ENCODE measurements around the gene APBA1. TPM values are rescaled to one million over a fixed set of nuclear protein-coding genes. Genes with fewer than 3 reads are reported as not detected.

Gene APBA1
- polyA plus RNA-seq, 1 donor (not counting 4 experiments of a cell fraction or from before 2014, with no cell fraction given): 0.66 TPM

- Histone ChIP-seq H3K9me3 (ENCODE audit: control insufficient read depth, low read depth, low read length) (no peaks in the 10 kb centered on the region), H3K4me2 (ENCODE audit: control insufficient read depth, extremely low read depth, insufficient read depth, low read depth, low read length) (no peak overlapping the region), H3K27me3 (ENCODE audit: control insufficient read depth, extremely low read depth, insufficient read depth, low read length) (no peaks in the 10 kb centered on the region), H2AFZ (ENCODE audit: control insufficient read depth, low read length) (no peak overlapping the region), H4K20me1 (ENCODE audit: control insufficient read depth, extremely low read depth, insufficient read depth, low read length) (no peaks in the 10 kb centered on the region), H3K27ac (ENCODE audit: control insufficient read depth, insufficient read depth, low read length) (no peak overlapping the region), H3K9me1 (ENCODE audit: control insufficient read depth, extremely low read depth, insufficient read depth, low read length) (no peaks in the 10 kb centered on the region), H3K9ac (ENCODE audit: control insufficient read depth, extremely low read depth, insufficient read depth, low read length) (no peak overlapping the region), H3K79me2 (ENCODE audit: control insufficient read depth, insufficient read depth, low read length) (no peaks in the 10 kb centered on the region), H3K4me1 (ENCODE audit: control insufficient read depth, extremely low read depth, insufficient read depth, low read length) (peaks cover 9% of the 10 kb centered on the region), H3K36me3 (ENCODE audit: control insufficient read depth in 2 of 2, extremely low read depth in 1 of 2, insufficient read depth in 2 of 2, low read length in 2 of 2) (no peaks in the 10 kb centered on the region), H3K4me3 (ENCODE audit: control insufficient read depth in 2 of 3, extremely low read depth in 1 of 3, insufficient read depth in 2 of 3, low read depth in 1 of 3, low read length in 3 of 3) (no peak overlapping the region)
- DNase-seq (ENCODE audit: low read depth, low spot score): no peak
- dilution Hi-C loops (cut with MboI; ENCODE audit: extremely low pct_ligation_motif_present, low sequenced_read_pairs): no loop called here
- no peak for FAIRE-seq
- no peak for TF ChIP-seq EZH2 (IDR thresholded peaks at IDR 0.05; ENCODE audit: low read length)
- TF ChIP-seq, protein P1, sequence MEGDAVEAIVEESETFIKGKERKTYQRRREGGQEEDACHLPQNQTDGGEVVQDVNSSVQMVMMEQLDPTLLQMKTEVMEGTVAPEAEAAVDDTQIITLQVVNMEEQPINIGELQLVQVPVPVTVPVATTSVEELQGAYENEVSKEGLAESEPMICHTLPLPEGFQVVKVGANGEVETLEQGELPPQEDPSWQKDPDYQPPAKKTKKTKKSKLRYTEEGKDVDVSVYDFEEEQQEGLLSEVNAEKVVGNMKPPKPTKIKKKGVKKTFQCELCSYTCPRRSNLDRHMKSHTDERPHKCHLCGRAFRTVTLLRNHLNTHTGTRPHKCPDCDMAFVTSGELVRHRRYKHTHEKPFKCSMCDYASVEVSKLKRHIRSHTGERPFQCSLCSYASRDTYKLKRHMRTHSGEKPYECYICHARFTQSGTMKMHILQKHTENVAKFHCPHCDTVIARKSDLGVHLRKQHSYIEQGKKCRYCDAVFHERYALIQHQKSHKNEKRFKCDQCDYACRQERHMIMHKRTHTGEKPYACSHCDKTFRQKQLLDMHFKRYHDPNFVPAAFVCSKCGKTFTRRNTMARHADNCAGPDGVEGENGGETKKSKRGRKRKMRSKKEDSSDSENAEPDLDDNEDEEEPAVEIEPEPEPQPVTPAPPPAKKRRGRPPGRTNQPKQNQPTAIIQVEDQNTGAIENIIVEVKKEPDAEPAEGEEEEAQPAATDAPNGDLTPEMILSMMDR (optimal IDR thresholded peaks at IDR 0.05 in 1 of 3, IDR thresholded peaks at IDR 0.05 in 1 of 3, conservative IDR thresholded peaks at IDR 0.05 in 1 of 3; ENCODE audit: extremely low read depth in 1 of 3, insufficient read depth in 2 of 3, low read length in 3 of 3): no peak
Measured at GRCh38 chr9:69647804-69648203, 24.4 kb downstream of the APBA1 start.

DNA sequence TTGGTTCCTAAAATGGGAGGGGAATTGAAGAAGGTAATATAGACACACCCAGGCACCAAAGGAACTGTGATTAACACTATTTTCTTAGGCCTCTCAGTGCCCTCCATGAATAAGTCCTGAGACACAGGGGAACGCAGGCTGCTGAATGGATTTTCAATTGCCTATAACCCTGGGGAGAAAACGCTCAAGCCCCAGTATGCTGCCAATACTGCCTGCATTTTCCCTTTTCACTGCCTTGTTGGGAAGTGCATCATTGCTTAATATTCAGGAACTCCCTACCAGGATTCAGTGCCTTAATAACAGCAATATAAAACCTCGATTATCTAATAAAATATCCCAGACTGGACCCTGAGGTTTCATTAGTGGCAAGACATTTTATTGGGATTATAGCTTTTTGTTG, 25.4 kb downstream of the APBA1 start:
- Histone ChIP-seq H3K9me1 (ENCODE audit: control insufficient read depth, extremely low read depth, insufficient read depth, low read length) (no peaks in the 10 kb centered on the region), H3K4me2 (ENCODE audit: control insufficient read depth, extremely low read depth, insufficient read depth, low read depth, low read length) (no peak overlapping the region), H2AFZ (ENCODE audit: control insufficient read depth, low read length) (no peak overlapping the region), H3K9me3 (ENCODE audit: control insufficient read depth, low read depth, low read length) (no peaks in the 10 kb centered on the region), H4K20me1 (ENCODE audit: control insufficient read depth, extremely low read depth, insufficient read depth, low read length) (no peaks in the 10 kb centered on the region), H3K9ac (ENCODE audit: control insufficient read depth, extremely low read depth, insufficient read depth, low read length) (no peak overlapping the region), H3K4me3 (ENCODE audit: control insufficient read depth in 2 of 3, extremely low read depth in 1 of 3, insufficient read depth in 2 of 3, low read depth in 1 of 3, low read length in 3 of 3) (no peak overlapping the region), H3K27ac (ENCODE audit: control insufficient read depth, insufficient read depth, low read length) (no peak overlapping the region), H3K36me3 (ENCODE audit: control insufficient read depth in 2 of 2, extremely low read depth in 1 of 2, insufficient read depth in 2 of 2, low read length in 2 of 2) (no peaks in the 10 kb centered on the region), H3K27me3 (ENCODE audit: control insufficient read depth, extremely low read depth, insufficient read depth, low read length) (no peaks in the 10 kb centered on the region), H3K4me1 (ENCODE audit: control insufficient read depth, extremely low read depth, insufficient read depth, low read length) (peaks cover 9% of the 10 kb centered on the region), H3K79me2 (ENCODE audit: control insufficient read depth, insufficient read depth, low read length) (no peaks in the 10 kb centered on the region)
- no peak for TF ChIP-seq EZH2 (IDR thresholded peaks at IDR 0.05; ENCODE audit: low read length)
- TF ChIP-seq, protein P1 (optimal IDR thresholded peaks at IDR 0.05 in 1 of 3, IDR thresholded peaks at IDR 0.05 in 1 of 3, conservative IDR thresholded peaks at IDR 0.05 in 1 of 3; ENCODE audit: extremely low read depth in 1 of 3, insufficient read depth in 2 of 3, low read length in 3 of 3): no peak
- dilution Hi-C loops (cut with MboI; ENCODE audit: extremely low pct_ligation_motif_present, low sequenced_read_pairs): no loop called here
- no peak for FAIRE-seq
- DNase-seq (ENCODE audit: low read depth, low spot score): no peak

Measured in keratinocyte (primary cell).